ENCODE measurements around the gene NPEPPS. TPM values are rescaled to one million over a fixed set of nuclear protein-coding genes. Genes with fewer than 3 reads are reported as not detected.
A peak's percentile ranks its signal among the peaks of the same experiment; 100 is the strongest.

NPEPPS gene
- total RNA-seq, 1 donor from 2014 or later = 201 TPM

- TF ChIP-seq CTCF (IDR thresholded peaks at IDR 0.05; ENCODE audit: unreplicated experiment) = no peak
- H3K4me3 Mint-ChIP-seq = peak overlapping the region; percentile 88
- peaks cover 33% of the 10 kb centered on the region for H3K4me1 Mint-ChIP-seq
- no peaks in the 10 kb centered on the region for H3K9me3 Mint-ChIP-seq
- peak overlapping the region; percentile 92 for H3K27ac Mint-ChIP-seq
- H3K36me3 Mint-ChIP-seq = peaks cover 20% of the 10 kb centered on the region
- H3K27me3 Mint-ChIP-seq (ENCODE audit: low read depth) = no peaks in the 10 kb centered on the region
- DNase-seq (ENCODE audit: low spot score in 2 of 2, unreplicated experiment in 2 of 2) = peak; percentile 85 to 90
These were observed 119.9 kb downstream of the NPEPPS start for GRCh38 chr17:47650525-47651522.

GRCh38 chr17:47651704-47652103 lies 120.8 kb downstream of the NPEPPS start:
- Mint-ChIP-seq H3K27me3 (ENCODE audit: low read depth) (no peaks in the 10 kb centered on the region), H3K4me1 (peaks cover 33% of the 10 kb centered on the region), H3K27ac (peak overlapping the region; percentile 78), H3K4me3 (peak overlapping the region; percentile 88), H3K9me3 (no peaks in the 10 kb centered on the region), H3K36me3 (peaks cover 23% of the 10 kb centered on the region)
- no peak for TF ChIP-seq CTCF (IDR thresholded peaks at IDR 0.05; ENCODE audit: unreplicated experiment)
- DNase-seq (ENCODE audit: low spot score in 2 of 2, unreplicated experiment in 2 of 2) = no peak

GRCh38 chr17:47652570-47652969 lies 121.7 kb downstream of the NPEPPS start:
- no peak for DNase-seq (ENCODE audit: low spot score in 2 of 2, unreplicated experiment in 2 of 2)
- peaks cover 33% of the 10 kb centered on the region for H3K4me1 Mint-ChIP-seq
- H3K9me3 Mint-ChIP-seq = no peaks in the 10 kb centered on the region
- H3K4me3 Mint-ChIP-seq = no peak overlapping the region
- H3K36me3 Mint-ChIP-seq = peaks cover 26% of the 10 kb centered on the region
- peak overlapping the region; percentile 33 for H3K27ac Mint-ChIP-seq
- H3K27me3 Mint-ChIP-seq (ENCODE audit: low read depth) = no peaks in the 10 kb centered on the region
- TF ChIP-seq CTCF (IDR thresholded peaks at IDR 0.05; ENCODE audit: unreplicated experiment) = no peak

DNA sequence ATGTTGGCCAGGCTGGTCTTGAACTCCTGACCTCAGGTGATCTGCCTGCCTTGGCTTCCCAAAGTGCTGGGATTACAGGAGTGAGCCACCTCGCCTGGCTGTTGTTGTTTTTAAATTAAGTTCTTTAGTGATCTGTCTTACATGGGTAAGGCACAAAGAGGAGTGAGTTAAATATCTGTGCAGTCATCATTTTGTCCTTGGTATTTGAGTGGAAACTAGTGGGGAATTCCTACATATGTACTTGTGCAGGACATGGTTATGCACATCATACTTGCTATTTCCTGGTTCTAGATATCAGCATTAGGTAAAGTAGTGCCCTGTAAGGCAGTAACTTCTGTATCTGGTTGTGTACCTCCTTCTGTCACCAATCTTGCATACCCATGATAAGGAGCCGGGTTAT lies 122.5 kb downstream of the NPEPPS start:
- Mint-ChIP-seq H3K4me3 (no peak overlapping the region), H3K27me3 (ENCODE audit: low read depth) (no peaks in the 10 kb centered on the region), H3K36me3 (peaks cover 30% of the 10 kb centered on the region), H3K9me3 (no peaks in the 10 kb centered on the region), H3K4me1 (peaks cover 31% of the 10 kb centered on the region), H3K27ac (no peak overlapping the region)
- DNase-seq (ENCODE audit: low spot score in 2 of 2, unreplicated experiment in 2 of 2) = no peak
- TF ChIP-seq CTCF (IDR thresholded peaks at IDR 0.05; ENCODE audit: unreplicated experiment) = no peak

GRCh38 chr17:47654991-47655390 lies 124.1 kb downstream of the NPEPPS start:
- DNase-seq (ENCODE audit: low spot score in 2 of 2, unreplicated experiment in 2 of 2) = no peak
- Mint-ChIP-seq H3K27ac (no peak overlapping the region), H3K9me3 (no peaks in the 10 kb centered on the region), H3K4me3 (no peak overlapping the region), H3K4me1 (peaks cover 27% of the 10 kb centered on the region), H3K27me3 (ENCODE audit: low read depth) (no peaks in the 10 kb centered on the region), H3K36me3 (peaks cover 35% of the 10 kb centered on the region)
- no peak for TF ChIP-seq CTCF (IDR thresholded peaks at IDR 0.05; ENCODE audit: unreplicated experiment)
